Measurements from ENCODE around the gene FAR1.

Gene FAR1

DNA sequence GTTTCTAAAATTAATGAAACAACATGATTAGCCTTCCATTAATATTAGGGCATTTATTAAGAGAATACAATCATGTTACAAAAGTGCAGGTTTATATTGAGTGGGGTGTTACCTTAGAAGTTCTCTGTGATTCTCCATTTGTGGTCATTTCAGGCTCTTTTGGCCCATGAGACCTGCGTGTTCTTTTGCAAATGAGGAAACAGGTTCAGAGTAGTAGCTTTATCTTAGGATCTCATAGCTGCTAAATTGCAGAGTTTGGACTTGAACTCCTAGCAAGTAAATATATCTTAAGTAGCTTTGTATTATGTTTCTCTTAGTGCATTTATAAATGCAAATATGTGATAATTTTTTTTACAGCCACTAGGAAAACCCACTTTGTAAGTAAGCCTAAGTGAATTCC lies 18.3 kb downstream of the FAR1 start:
- TF ChIP-seq, protein P1, sequence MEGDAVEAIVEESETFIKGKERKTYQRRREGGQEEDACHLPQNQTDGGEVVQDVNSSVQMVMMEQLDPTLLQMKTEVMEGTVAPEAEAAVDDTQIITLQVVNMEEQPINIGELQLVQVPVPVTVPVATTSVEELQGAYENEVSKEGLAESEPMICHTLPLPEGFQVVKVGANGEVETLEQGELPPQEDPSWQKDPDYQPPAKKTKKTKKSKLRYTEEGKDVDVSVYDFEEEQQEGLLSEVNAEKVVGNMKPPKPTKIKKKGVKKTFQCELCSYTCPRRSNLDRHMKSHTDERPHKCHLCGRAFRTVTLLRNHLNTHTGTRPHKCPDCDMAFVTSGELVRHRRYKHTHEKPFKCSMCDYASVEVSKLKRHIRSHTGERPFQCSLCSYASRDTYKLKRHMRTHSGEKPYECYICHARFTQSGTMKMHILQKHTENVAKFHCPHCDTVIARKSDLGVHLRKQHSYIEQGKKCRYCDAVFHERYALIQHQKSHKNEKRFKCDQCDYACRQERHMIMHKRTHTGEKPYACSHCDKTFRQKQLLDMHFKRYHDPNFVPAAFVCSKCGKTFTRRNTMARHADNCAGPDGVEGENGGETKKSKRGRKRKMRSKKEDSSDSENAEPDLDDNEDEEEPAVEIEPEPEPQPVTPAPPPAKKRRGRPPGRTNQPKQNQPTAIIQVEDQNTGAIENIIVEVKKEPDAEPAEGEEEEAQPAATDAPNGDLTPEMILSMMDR (IDR thresholded peaks at IDR 0.05; ENCODE audit: low read depth, low read length), result no peak
- no peak for DNase-seq (ENCODE audit: extremely low read depth, low read depth)

DNA sequence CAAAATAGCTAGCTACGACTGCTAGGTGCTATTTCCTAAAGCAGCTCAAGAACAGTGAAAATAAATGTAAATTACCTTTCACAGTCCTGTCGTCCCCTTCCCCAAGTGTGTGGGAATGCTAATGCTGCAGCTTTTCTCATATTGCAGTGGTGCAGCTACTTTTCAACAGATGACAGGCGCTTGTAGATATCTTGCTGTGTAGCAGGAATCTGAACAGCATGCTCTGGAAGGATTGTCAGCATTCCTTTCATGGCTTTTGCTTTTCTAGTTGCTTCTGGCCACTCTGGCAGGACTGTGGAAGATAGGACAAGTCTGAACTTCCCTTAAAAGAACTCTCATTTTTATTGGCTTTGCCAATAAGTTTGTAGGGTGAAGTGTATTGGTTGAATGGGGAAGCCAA lies 18.8 kb downstream of the FAR1 start:
- TF ChIP-seq, protein P1 (IDR thresholded peaks at IDR 0.05; ENCODE audit: low read depth, low read length), result no peak
- DNase-seq (ENCODE audit: extremely low read depth, low read depth), result no peak

DNA sequence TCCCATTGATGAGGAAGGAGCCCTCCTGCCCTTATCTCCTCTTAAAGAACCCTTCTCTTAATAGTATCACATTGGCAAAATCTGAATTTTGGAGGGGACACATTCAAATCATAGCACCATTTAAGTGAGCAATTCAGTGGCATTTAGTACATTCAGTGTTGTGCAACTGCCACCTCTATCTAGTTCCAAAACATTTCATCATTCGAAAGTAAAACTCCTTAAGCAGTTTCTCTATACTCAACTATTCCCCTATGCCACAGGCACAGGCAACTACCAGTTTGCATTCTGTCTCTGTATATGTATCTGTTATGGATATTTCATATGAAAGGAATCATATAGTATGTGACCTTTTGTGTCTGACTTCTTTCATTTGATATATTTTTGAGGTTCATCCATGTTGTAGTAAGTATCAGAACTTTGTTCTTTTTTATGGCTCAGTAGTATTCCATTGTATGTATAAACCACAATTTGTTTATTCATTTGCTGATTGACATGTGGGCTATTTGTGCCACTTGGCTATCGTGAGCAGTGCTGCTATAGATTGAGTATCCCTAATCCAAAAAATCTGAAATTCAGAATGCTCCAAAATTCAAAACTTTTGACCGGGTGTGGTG lies 22.9 kb downstream of the FAR1 start:
- TF ChIP-seq, protein P1 (IDR thresholded peaks at IDR 0.05; ENCODE audit: low read depth, low read length), result no peak
- no peak for DNase-seq (ENCODE audit: extremely low read depth, low read depth)

DNA sequence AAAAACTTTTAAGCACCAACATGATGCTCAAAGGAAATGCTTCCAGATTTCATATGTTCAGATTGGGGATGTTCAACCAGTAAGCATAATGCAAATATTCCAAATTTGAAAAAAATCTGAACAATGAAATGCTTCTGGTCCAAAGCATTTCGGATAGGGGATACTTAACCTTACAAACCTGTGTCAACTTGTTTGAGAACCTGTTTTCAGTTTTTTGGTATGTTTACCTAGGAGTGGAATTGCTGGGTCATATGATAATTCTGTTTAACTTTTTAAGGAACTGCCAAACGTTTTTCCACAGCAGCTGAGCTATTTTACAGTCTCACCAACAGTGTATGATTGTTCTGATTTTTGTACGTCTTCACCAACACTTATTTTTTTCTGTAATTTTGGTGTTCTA lies 23.7 kb downstream of the FAR1 start:
- TF ChIP-seq, protein P1 (IDR thresholded peaks at IDR 0.05; ENCODE audit: low read depth, low read length), result no peak
- DNase-seq (ENCODE audit: extremely low read depth, low read depth), result no peak

DNA sequence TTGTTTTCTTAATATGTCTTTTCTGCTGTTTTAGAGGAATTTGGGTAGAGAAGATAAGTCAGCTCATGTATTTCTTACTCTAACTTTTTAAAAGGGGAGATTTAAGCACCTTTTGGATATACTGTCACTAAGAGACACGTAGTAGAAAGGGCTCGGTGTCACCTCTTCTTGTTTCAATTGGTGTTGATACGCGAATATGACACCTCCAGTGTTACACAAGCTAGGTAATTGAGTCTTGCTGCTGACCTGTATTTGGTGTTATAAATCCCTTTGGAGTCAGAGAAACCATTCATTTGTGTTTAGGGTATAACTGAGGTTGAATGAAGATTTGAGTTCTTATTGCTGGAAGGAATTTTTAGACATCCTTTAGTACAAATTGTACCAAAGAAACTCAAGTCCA lies 25.6 kb downstream of the FAR1 start:
- TF ChIP-seq, protein P1 (IDR thresholded peaks at IDR 0.05; ENCODE audit: low read depth, low read length), result no peak
- no peak for DNase-seq (ENCODE audit: extremely low read depth, low read depth)

DNA sequence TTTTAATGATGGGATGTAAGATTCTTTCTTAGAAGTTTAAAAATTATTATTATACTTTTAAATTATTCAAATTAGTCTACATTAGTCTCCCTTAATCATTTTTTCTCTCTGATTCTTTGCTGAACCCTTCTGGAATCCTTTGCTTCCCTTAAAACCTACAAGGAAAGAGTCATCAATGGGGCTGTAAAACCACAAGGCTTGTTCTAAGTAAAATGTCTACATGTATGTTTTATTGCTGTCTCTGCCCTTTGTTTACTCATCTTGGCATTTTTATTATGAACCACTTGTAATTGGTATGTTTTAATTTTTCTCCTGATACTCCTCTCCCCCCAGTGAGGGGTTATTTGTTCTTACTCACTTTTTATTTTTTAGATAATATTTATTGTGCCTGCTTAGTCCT lies 27.4 kb downstream of the FAR1 start:
- DNase-seq (ENCODE audit: extremely low read depth, low read depth), result no peak
- TF ChIP-seq, protein P1 (IDR thresholded peaks at IDR 0.05; ENCODE audit: low read depth, low read length), result no peak

DNA sequence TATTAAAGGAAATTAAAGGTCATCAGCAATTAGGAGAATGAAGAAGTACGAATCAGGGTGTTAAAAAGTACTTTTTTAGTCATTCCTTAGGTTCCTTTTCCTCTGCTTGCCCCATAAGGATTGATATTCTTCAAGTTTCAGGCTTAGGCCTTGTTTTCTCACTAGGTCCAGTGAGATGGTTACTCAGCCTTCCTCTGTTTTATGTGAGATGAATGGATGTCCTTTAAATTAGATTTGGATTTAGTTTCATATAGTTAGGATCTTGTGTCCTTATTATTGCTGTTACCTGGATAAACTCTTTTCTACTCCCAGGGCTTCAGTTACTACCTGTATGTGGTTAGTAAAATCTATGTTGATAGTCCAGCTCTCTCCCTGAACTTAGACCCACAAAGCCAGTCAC lies 29.2 kb downstream of the FAR1 start:
- DNase-seq (ENCODE audit: extremely low read depth, low read depth), result no peak
- TF ChIP-seq, protein P1 (IDR thresholded peaks at IDR 0.05; ENCODE audit: low read depth, low read length), result no peak

Data from AG09319 (cell line).